HFFc6 (cell line): Measurements from ENCODE around the gene PCYOX1L. TPM values are rescaled to one million over a fixed set of nuclear protein-coding genes. Genes with fewer than 3 reads are reported as not detected.

ENCODE experiments used
- DNase-seq: peaks from one replicate; pipeline ENCODE4 v3.0.0-alpha.2; 2018
- H3K27ac Mint-ChIP-seq: 2 replicates; pipeline ENCODE4 v1.8.0; 2020; ENCODE audit warnings: mild to moderate bottlenecking, mixed read lengths
- H3K27me3 Mint-ChIP-seq: 2 replicates; pipeline ENCODE4 v1.8.0; 2021; ENCODE audit warnings: mild to moderate bottlenecking, moderate library complexity, mixed read lengths; ENCODE audit not compliant: insufficient read depth
- H3K36me3 Mint-ChIP-seq: 2 replicates; pipeline ENCODE4 v1.8.0; 2021; ENCODE audit warnings: low read depth, mixed read lengths
- H3K4me1 Mint-ChIP-seq: 2 replicates; pipeline ENCODE4 v1.8.0; 2020; ENCODE audit warnings: low read depth, mixed read lengths
- H3K4me3 Mint-ChIP-seq: 2 replicates; pipeline ENCODE4 v1.8.0; 2020; ENCODE audit warnings: mild to moderate bottlenecking, moderate library complexity, mixed read lengths
- H3K9me3 Mint-ChIP-seq: 2 replicates; pipeline ENCODE4 v1.8.0; 2020; ENCODE audit warnings: mild to moderate bottlenecking, mixed read lengths
- CTCF ChIP-seq: fragments of 200-600 bp; sonication (generic); IDR thresholded peaks from 2 replicates; pipeline ENCODE4 v1.5.0; 2021; ENCODE audit warnings: antibody characterized with exemption, mild to moderate bottlenecking
- total RNA-seq, 6 experiments: library from RNA; stranded (reverse); fragmentation: NEBNext Ultra II Directional; extraction: Animal tissue kit (Norgen Biotek cat#: 25700); gene quantifications; 2 replicates in 1 of 6; 3 replicates in 5 of 6; pipeline ENCODE4 v1.2.3, GENCODE V29; 2021

The PCYOX1L gene
- total RNA-seq, 6 experiments from 2014 or later = 9.8 to 13.5 (median 11.0) TPM

- TF ChIP-seq CTCF = no peak
- no peaks in the 10 kb centered on the region for H3K36me3 Mint-ChIP-seq
- no peak overlapping the region for H3K4me3 Mint-ChIP-seq
- no peak for DNase-seq
- H3K9me3 Mint-ChIP-seq = no peaks in the 10 kb centered on the region
- no peaks in the 10 kb centered on the region for H3K27me3 Mint-ChIP-seq
- H3K27ac Mint-ChIP-seq = peak overlapping the region; percentile 53; the same call in 1 of the 2 replicates
- H3K4me1 Mint-ChIP-seq = peaks cover 34% of the 10 kb centered on the region
Observed at GRCh38 chr5:149325166-149325735, 32.6 kb upstream of the PCYOX1L start.

- H3K27ac Mint-ChIP-seq = no peak overlapping the region
Observed at GRCh38 chr5:149325894-149326293, 32.0 kb upstream of the PCYOX1L start.

GRCh38 chr5:149326611-149327010 lies 31.2 kb upstream of the PCYOX1L start:
- Mint-ChIP-seq H3K36me3 (no peaks in the 10 kb centered on the region; the same call in 1 of the 2 replicates), H3K27ac (no peak overlapping the region)
- no peak for DNase-seq

More at GRCh38 chr5:149325894-149326293, 32.0 kb upstream of the PCYOX1L start:
- Mint-ChIP-seq H3K4me3 (no peak overlapping the region), H3K27me3 (no peaks in the 10 kb centered on the region), H3K4me1 (peaks cover 28% of the 10 kb centered on the region), H3K36me3 (no peaks in the 10 kb centered on the region), H3K9me3 (no peaks in the 10 kb centered on the region)
- DNase-seq = no peak
- no peak for TF ChIP-seq CTCF

GRCh38 chr5:149328177-149328576 lies 29.7 kb upstream of the PCYOX1L start:
- H3K9me3 Mint-ChIP-seq = no peaks in the 10 kb centered on the region

More at GRCh38 chr5:149326611-149327010, 31.2 kb upstream of the PCYOX1L start:
- TF ChIP-seq CTCF = no peak
- no peak overlapping the region for H3K4me3 Mint-ChIP-seq
- H3K27me3 Mint-ChIP-seq = no peaks in the 10 kb centered on the region
- peaks cover 23% of the 10 kb centered on the region for H3K4me1 Mint-ChIP-seq
- no peaks in the 10 kb centered on the region for H3K9me3 Mint-ChIP-seq

GRCh38 chr5:149333711-149334443 lies 24.0 kb upstream of the PCYOX1L start:
- DNase-seq = no peak
- H3K9me3 Mint-ChIP-seq = no peaks in the 10 kb centered on the region
- no peak for TF ChIP-seq CTCF
- H3K27ac Mint-ChIP-seq = peak overlapping the region; percentile 6; the same call in 1 of the 2 replicates
- peaks cover 13% of the 10 kb centered on the region for H3K4me1 Mint-ChIP-seq
- no peaks in the 10 kb centered on the region; the same call in 1 of the 2 replicates for H3K36me3 Mint-ChIP-seq
- no peak overlapping the region for H3K4me3 Mint-ChIP-seq
- H3K27me3 Mint-ChIP-seq = no peaks in the 10 kb centered on the region

More at GRCh38 chr5:149328177-149328576, 29.7 kb upstream of the PCYOX1L start:
- no peaks in the 10 kb centered on the region for H3K27me3 Mint-ChIP-seq
- H3K4me1 Mint-ChIP-seq = peaks cover 21% of the 10 kb centered on the region
- H3K27ac Mint-ChIP-seq = no peak overlapping the region
- H3K4me3 Mint-ChIP-seq = no peak overlapping the region
- H3K36me3 Mint-ChIP-seq = no peaks in the 10 kb centered on the region; the same call in 1 of the 2 replicates
- DNase-seq = no peak
- no peak for TF ChIP-seq CTCF
